Fibroblast of the conjunctiva (primary cell): ENCODE measurements around the gene CIB4.
"Not testable (repeated sequence)": the region's sequence is repeated elsewhere in the genome, so short reads cannot be mapped to it uniquely, and the experiment has no call there.

Experiments used
- DNase-seq: peaks from one replicate; pipeline ENCODE4 v3.0.0-alpha.2; 2010; ENCODE audit warnings: low read depth

The CIB4 gene

DNA sequence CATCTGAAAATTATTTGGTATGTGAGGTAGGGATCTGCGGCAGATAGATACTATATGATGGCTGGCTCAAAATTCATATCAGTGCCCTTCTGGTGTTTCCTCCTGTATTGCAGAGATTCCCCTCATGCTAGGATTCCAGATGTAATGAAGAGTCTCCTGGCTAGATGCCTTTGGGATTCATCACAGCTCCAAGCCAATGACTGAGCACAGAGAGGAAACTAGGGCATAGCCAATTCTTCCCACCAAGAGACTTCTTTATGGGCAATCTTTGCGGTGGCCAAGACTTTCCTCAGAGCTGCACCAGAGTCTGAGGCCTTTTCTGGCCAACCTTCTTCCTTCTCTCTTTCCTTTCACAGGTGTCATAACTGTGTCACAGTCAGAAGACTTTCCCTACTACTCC lies 25.5 kb upstream of the CIB4 start:
- no peak for DNase-seq

DNA sequence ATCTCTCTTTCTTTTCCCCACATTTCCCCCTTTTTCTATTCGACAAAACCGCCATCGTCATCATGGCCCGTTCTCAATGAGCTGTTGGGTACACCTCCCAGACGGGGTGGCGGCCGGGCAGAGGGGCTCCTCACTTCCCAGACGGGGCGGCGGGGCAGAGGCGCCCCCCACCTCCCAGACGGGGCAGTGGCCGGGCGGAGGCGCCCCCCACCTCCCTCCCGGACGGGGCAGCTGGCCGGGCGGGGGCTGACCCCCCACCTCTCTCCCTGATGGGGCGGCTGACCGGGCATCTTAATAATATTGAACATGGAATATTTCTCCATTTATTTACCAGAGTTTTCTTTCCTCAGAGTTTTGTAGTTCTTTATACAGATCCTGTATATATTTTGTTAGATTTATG lies 24.1 kb upstream of the CIB4 start:
- DNase-seq: not testable (repeated sequence)

GRCh38 chr2:26660363-26660962 lies 19.3 kb upstream of the CIB4 start:
- no peak for DNase-seq

- DNase-seq: no peak
Measured at GRCh38 chr2:26658691-26659346, 17.7 kb upstream of the CIB4 start.

DNA sequence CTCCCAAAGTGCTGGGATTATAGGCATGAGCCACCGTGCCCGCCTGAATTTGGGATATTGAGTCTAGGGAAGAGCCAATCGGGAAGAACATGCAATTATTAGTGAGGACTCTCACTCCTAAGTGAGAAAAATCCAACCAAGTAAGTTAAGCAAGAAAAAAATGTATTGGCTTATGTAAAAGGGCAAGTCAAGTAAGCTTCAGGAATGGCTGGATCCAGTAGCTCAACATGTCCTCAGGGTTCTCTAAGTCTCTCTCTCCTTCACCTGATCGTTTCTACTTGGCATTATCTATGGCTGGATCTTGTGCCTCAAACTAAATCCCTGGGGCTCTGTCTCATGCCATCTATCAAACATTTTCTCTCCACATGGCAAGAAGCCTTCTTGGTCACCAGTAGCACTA lies 16.1 kb upstream of the CIB4 start:
- DNase-seq: no peak

GRCh38 chr2:26655611-26656195 lies 14.5 kb upstream of the CIB4 start:
- no peak for DNase-seq

DNA sequence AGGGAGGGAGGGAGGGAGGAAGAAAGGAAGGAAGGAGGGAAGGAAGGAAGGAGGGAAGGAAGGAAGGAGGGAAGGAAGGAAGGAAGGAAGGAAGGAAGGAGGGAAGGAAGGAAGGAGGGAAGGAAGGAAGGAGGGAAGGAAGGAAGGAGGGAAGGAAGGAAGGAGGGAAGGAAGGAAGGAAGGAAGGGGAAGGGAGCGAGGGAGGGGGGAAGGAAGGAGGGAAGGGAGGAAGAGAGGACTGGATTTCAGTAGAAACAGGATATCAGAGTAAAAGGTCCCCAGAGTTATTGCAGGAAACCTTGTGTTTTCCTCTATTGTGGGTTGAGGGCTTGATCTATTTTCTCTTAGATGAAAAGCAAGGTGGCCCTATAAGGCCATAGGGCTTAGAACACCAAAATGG lies 14.0 kb upstream of the CIB4 start:
- DNase-seq: not testable (repeated sequence)

DNA sequence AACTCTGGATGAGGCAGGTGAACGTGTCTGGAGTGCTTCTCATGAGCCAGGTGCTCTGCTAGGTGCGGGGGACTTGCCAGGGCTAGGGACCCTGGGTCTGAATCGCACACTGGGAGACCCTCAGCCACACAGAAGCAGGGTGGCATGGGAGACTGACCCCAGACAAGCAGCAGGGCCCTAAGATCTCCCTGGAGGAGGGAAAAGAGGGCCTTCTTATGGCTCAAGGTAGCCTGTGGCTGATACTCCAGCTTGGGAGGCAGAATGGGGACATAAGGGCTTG lies 12.8 kb upstream of the CIB4 start:
- no peak for DNase-seq

DNA sequence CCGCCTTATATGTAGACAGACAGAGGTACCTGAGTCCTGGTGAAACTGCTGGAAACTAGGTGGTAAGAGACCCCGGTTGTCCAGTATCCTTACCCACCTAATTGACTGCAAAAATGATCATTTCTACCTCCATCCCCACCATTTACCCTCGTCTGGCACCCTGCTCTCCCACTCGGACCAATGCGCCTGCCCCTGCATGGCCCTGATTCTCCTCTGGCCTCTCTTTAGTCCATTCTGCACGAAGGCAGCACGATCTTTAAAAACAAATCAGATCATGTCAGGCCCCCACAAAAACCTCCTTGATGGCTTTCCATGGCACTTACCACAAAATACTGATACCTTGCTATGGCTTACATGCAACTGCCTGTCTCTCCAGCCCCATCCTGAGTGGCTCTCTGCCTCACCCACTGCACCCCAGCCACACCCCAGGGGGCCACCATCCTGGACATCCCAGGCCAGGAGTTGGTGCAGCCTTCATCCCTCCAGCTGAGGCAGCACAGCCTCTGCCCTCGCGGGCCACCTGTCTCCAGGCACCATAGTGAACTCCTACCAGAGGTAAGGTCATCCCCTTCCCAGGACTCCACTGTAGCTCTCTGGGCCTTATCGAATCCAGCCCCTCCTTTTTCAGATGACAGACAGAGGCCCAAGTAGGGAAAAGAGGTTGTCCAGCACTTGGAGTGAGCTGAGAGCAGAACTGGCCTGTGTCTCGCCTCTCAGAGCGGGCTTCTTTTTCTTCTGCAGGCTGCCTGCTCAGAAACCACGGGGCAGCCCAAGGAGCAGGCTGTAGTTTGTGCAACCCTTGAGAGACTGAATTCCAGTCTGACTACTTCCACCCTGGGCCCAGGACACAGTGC lies 12.3 kb upstream of the CIB4 start:
- no peak for DNase-seq

- peak; percentile 78 for DNase-seq
Measured at GRCh38 chr2:26652361-26653041, 11.3 kb upstream of the CIB4 start.

DNA sequence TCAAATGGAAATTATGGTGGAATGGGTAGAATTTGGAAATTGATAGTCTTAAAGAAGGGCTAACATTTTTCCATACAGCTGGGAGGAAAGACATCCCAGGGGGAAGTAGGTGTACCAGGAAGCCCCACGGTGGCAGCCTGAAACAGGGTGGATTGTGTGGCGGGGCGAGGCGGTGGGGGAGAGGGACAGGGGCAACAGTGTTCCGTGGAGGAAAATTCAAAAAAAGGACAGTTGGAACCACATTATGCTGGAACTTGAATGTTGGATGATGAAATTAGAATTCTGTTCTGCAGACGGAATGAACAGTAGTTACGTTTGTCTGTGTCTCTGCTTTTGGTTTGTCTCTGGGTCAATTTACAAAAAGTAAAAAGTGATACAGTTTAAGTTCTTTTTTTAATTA lies 10.6 kb upstream of the CIB4 start:
- no peak for DNase-seq

DNA sequence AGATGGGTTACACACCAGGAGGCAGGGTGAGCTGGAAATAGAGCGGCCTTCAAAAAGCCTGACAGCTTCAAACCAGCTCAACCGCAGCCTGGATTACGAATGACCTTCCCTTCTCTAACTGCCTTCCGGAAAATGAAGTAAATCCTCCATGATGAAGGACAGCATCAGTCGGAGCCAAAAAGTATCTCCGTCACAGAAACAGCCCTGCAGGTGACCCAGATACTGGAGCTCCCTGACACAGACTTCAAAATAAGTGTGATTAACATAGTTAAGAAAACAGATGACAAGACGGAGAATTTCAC lies 10.3 kb upstream of the CIB4 start:
- no peak for DNase-seq

DNA sequence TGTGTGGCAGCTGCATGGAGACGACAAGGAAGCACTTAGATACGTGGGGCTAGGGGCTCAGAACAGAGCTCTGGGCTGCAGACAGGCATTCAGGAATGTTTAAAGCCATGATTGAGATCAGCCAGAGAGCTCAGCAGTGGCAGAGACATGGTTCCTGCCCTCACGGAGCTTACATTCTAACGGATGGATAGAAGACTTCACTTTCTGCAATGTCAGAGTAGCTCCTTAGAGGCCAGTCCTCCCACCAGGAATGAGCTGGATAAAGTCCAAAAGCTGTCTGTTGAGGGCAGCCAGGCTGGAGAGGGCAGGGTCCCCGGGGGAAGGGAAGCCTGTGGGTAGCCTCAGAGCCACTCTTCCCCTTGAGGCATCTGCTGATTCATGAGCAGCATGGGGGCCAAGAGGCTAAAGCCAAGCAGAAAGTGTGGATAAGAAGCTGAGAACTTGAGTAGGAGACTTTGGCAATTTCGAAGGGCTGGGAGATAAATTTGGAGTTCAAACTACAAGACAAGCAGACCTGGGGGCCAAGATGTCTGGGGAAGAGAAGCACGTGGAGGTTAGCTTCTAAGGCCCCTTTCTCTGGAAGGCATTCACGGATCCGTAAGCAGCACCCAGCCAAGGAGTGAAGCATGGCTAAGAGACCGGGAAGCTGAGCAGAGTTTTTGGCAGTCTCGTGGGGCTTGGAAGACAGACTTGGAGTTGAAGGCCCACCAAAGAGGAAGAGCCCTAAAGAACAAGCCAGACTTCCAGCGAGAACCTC lies 9.7 kb upstream of the CIB4 start:
- no peak for DNase-seq

GRCh38 chr2:26649992-26650712 lies 9.0 kb upstream of the CIB4 start:
- no peak for DNase-seq

GRCh38 chr2:26649322-26649721 lies 8.2 kb upstream of the CIB4 start:
- no peak for DNase-seq

GRCh38 chr2:26648516-26648915 lies 7.3 kb upstream of the CIB4 start:
- no peak for DNase-seq

DNA sequence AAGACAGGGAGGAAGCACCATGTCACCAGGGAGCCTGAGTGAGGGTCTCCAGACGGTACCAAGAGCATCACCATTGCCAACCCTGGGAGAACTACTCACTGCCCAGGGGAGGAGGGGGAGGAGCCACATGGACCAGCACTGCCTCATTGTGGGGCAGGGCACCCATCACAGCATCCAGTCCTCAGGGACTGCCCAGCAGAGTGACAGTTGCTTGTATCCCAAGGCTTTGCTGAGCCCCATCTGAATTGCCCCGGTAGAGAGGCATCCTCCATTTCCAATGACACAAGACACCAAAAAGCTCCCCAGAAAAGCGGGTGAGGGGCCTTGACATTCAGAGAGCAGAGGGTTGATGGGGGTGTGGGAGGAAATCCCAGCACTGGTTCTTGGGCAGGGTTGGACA lies 6.8 kb upstream of the CIB4 start:
- no peak for DNase-seq

DNA sequence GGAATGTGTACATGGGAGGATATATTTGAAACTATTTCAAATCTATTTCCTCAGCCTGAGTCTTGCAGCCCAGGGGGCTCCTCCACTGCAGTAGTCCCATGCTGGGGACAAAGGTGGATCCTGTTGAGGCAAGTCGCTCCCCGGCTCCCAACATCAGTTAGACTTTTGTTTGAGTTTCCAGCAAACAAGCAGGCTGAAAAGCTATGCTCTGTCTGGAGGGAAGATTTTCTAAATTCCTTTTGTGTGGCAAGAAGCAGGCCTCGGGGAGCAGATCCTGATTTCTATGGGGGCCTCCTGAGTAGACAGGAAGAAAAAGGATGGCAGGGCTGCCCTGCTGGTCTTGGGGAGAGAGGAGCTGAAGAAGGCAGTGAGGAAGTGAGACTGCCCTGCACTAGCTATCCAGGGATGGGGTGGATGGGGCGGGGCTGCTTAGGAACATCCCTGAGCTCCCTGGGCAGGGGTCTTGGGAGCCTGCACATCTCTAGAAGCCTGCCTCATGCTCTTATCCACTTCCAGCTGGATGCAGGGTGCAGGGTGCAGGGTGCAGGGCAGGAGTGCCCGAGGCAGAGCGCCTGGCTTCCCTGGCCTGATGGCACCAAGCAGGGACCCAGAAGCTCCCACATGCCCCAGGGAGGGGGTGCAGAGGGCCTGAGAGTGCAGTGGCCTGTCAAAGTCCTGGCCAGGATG lies 6.0 kb upstream of the CIB4 start:
- no peak for DNase-seq

DNA sequence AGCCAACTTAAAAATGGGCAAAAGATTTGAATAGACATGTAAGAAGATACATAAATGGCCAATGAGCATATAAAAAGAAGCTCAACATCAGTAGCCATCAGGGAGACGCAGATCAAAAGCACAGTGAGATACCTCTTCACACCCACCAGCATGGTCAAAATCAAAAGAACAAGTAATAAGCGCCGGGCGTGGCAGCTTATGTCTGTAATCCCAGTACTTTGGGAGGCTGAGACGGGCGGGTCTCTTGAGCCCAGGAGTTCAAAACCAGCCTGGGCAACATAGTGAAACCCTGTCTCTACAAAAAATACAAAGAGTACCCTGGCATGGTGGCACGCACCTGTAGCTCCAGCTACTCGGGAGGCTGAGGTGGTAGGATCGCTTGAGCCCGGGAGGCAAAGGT lies 4.6 kb upstream of the CIB4 start:
- no peak for DNase-seq

- DNase-seq: no peak
Measured at GRCh38 chr2:26644188-26644835, 3.1 kb upstream of the CIB4 start.
